HCEC 1CT (cell line): ENCODE results near the gene ZNF691.
A peak's percentile ranks its signal among the peaks of the same experiment; 100 is the strongest.
"Not testable (repeated sequence)": the region's sequence is repeated elsewhere in the genome, so short reads cannot be mapped to it uniquely, and the experiment has no call there.

Experiments used
- DNase-seq: peaks from one replicate; pipeline ENCODE4 v3.0.0-alpha.2; 2017

Gene ZNF691

DNA sequence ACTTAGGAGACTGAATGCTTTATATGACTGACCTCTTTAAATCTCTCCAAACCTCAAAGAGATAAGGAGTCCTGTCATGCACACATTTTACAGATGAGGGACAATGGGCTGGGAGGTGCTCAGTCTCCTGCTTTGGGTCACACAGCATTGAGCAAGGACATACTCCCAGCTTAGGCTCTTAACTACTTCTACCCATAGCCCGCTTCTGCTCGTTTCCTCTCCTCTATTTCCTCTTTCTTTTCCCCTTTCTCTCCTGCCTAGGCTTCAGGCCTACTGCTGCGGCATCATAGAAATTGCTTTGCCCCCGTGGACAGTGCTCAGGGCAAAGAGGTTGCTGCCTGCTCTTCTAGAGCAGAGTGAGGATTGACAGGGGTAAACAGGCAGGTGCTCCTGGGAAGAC is 12.4 kb upstream of the ZNF691 start:
- no peak for DNase-seq

DNA sequence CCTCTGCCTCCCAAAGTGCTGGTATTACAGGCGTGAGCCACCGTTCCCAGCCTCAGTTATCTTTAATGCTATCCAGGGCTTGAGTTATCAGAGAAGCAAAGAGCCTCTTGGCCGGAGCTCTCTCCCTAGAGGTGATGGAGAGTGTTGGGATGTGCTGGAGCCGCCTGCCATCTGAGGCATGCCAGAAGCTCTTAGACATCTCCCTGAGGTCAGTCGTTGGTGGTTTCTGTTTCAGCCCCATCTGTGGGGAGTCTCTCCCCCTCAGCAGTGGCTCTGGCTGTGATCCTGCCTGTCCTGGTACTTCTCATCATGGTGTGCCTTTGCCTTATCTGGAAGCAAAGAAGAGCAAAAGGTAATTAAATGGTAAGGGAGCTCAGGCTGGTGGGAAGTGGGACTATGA is 11.6 kb upstream of the ZNF691 start:
- DNase-seq = no peak

DNA sequence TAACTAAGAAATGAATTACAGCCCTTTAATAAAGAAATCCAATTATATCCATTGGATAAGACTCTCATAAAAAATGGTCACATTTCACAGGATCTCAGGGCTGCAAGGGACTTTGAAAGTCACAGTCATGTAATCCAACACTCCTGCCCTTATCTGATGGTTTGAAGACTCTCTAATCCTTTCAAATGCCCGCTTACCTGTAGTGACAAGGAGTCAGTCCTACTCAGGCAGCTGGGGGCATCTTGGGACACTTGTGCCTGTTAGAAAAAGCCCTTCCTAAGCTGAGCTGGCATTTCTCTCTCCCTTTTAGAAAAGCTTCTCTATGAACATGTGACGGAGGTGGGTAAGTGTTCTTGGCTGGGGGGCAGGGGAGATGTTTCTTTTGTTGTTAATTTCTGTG is 11.0 kb upstream of the ZNF691 start:
- no peak for DNase-seq

DNA sequence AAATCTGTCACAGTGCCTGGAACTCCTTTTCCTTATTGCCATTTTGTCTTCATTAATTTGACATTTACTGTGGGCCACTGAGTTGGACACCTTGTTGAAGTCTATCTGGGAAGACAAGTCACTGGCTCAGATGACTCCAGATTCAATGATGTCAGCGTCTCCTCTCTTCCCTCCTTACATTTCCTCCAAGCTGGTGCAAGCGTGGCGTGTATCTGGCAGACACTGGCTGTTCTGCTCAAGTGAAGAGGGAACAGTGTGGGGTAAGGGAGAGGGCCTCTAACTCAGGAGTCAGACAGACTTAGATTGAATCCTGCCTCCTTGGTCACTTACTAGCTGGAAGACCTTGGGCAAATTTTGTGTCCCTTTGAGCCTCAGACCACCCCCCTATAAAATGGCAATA is 8.7 kb upstream of the ZNF691 start:
- DNase-seq = no peak

DNA sequence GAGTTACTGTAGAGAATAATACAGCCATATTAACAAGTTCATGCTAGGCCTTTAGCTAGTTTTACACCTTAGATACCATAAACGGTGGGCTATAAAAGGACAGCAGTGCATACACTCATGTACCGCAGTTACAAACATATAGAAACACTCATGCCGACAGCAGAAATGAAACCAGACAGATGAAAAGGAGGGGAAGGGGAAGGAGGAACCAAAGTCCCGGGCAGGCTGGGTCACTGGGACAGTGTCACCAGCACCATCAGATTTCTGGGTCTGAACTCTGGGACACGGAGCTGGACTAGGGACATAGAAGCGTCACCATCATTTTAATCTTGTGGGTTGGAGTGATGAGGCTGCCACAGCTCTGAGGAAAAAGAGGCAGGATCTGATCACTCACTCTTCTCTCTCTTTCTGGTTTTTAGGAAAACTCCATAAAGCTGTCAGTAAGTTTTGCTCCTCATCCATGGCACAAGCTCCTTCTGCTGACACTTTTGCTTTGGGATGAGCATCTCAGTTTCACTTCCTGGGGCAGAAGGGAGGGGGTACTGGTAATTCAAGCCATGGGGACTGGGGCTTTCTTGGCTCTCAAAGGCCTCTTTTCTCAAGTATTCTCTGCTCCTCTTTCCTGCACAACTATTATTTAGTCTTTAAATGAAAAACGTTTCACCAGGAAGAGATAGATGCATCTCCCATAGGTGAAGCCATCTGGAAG is 7.8 kb upstream of the ZNF691 start:
- DNase-seq = no peak

DNA sequence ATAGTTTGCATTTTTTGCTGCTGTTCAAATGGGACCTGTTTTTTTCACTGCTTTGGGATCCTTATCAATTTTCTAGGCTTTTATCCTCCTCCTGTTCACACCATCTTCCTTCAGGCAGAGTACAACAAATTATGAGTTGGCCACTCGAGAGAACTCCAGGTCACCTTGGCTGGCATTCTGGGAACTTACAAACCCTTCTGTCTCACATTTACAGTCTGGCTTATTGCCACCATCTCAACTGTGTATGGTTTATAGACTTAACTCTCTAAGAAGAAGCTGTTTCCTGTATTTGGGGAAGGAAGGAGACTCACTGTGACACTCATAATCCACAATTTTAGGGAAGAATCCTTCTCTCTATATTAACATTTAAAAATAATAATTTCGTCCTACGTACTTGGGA is 5.4 kb upstream of the ZNF691 start:
- DNase-seq = no peak

DNA sequence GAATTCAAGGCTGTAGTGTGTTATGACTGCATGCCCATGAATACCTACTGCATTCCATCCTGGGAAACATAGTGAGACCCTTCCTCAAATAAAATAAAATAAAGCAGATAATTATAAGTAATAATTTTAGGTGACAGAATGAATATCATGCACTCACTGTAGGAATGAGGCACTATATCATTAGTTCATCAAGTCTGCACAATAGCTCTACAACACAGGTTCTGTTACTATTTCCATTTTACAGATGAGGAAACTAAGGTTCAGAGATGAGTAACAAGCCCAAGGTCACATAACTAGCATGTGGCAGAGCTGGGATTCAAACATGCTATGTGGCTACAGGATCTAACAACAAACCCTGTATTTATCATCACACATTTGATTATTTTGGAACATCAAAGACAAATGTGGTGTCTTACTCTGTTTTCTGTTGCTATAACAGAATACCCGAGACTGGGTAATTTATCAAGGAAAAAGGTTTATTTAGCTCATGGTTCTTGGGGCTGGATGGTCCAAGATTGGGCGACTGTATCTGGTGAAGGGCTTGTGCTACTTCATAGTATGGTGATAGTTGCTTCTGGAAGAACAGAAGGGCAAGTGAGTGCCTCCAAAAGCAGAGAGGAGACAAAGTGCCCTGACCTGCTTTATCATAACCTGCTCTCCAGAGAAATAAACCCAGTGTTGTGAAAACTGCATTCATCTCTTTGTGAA is 4.8 kb upstream of the ZNF691 start:
- DNase-seq = no peak

DNA sequence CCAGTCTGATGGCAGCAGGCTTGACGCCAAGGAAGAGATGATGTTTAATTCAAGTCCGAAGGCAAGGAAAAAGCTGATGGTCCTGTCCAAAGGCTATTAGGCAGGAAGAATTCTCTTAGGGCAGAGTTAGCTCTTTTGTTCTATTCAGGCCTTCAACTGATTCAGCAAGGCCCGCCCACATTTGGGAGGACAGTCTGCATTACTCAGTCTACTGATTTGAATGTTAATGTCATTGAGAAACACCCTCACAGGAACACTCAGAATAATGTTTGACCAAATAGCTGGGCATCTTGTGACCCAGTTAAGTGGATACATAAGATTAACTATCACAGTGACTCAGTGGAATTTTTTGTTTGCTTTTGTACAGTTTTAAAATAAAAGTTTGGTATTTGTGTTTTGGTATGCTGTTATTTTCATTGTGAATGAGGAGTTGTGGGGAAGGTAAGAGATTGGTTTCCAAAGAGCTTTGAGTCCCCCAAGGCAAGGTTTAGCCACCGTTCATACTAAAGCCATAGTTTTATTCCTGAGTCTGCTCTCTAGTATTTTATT is 1.7 kb upstream of the ZNF691 start:
- DNase-seq = peak; percentile 31

DNA sequence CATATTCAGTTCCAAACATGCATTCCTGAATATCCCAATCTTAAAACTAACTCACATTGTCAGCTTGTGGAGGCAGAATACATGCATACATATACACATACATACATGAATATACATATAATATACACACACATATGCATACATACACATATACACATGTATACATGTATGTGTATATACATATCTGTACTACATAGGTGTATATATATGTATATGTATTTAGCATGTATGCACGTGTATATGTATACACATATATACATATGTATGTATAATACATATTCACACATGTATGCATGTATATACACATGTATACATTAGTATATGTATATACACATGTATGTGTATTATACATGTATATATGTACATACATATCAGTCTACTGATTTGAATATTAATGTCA is 1.2 kb upstream of the ZNF691 start:
- DNase-seq = no peak

DNA sequence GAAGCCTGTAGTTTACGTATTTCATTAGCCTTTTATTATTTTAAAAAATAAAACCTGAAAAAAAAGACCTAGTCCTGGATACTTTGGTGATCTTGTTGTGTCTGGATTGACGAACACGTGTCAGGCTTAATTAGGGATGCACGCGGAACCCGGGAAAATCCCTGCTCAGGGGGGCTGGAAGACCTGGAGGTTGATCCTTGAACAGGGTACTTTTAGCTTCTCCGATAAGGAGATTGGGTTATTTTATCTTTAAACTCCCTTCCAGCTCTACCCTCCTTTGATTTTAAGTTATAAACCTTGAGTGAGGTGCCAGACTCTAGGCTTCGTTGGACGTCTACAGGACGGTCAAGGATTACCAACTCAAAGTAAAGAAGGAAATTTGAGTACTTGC is 552 bp upstream of the ZNF691 start:
- no peak for DNase-seq

DNA sequence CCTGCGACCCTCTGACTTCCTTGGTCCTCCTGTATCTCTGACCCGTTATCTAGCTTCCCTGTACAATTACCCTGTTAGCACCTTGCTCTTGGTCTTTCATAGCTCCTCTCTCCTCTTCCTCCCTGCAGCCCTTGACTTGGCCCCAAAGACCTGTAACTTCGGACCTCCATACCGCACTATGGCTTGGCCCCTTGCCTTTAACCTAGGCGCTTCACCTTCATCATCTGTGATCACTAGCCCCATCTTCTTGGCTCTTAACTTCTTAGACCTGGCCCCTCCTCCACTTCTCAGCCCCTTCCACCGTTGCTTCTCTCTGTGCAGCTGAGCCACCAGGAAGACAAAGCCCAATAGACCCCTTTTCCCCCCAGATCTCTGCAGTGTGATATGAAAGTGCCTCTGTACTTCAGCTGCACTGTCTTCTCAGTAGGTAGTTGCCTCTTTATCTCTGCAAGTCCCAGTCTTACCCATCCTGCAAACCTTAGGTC is 740 bp downstream of the ZNF691 start:
- no peak for DNase-seq

DNA sequence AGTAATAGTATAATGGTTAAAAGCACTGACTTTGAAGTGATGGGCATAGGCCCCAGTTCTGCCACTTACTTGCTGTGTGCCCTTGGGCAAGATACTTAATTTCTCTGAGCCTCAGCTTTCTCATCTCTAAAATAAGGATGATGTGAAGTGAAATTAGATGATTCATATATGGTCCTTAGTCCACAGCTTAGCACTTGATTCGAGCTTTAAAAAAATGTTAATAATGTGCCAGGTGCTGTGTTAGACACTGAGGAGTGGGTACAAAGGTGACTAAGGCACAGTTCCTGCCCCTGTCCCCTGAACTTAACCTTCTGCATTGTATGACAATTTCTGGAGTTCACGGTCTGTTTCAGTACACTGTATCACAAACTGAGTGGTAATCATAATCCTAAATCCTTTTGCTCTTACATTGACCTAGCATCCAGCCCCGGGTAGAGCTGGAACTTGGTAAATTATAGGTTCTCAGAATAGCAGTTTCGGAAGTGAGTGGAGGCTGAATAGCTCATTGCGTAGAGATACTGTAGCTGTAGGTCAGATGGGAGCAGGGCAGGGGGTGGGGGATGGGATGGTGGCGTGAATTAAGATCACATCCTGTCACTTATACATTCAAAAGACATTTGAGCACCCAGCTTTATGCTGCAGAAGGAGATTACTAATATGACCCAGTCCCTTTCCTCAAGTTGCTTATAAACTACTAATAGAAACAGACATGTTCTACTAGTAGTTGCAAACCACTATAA is 1.5 kb downstream of the ZNF691 start:
- DNase-seq = no peak

DNA sequence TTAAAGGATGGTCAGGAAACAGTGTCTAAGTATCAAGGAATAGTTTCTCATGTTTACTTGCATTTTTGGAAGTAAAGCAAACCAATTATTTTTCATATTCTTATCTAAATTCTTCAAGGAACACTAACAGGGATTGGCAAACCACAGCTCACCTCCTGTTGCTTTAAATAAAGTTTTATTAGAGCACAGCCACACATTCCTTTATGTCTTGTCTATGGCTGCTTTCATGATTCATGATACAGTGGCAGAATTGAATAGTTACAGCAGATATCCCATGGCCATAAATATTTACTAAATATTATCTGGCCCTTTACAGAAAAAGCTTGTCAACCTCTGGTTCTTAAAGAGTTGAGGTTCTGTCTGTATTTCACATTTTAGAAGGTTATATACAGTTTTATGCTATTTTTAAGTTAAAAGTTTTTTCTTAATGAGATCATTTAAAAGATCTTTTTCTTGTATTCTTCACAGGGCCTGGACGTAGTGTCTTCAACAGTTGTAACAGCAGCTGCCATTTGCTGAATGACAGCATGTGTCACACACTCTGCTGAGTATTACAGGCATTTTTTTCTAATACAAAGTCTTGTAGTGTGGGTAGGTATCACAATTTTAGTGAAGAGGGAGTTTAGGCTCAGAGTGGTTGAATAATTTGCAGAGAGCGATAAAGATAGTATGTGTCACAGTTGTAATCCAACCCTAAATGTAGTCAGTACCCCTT is 2.6 kb downstream of the ZNF691 start:
- DNase-seq = no peak

DNA sequence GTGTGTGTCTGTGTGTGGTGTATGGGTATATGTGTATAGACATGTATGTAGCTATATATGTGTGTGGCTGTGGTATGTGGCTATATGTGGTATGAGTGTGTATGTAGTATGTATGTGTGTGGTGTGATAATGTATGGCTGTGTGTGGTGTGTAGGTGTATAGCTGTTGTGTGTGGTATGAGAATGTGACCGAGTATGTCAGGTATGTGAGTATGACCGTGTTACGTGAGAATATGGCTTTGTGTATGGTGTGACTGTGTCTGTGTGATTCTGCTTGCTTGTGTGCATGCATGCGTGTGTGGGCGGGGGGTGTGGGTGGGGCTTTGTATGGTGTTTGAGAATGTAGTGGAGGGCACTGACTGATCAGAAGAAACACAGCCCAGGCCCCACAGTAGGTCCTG is 3.5 kb downstream of the ZNF691 start:
- DNase-seq = no peak

DNA sequence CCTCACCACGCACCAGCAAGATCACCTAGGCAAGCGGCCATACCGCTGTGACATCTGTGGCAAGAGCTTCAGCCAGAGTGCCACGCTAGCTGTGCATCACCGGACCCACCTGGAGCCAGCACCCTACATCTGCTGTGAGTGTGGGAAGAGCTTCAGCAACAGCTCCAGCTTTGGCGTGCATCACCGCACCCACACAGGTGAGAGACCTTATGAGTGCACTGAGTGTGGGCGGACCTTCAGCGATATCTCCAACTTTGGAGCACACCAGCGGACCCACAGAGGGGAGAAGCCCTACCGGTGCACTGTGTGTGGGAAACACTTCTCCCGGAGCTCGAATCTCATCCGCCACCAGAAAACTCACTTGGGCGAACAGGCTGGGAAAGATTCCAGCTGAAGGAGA is 5.0 kb downstream of the ZNF691 start:
- DNase-seq = no peak

DNA sequence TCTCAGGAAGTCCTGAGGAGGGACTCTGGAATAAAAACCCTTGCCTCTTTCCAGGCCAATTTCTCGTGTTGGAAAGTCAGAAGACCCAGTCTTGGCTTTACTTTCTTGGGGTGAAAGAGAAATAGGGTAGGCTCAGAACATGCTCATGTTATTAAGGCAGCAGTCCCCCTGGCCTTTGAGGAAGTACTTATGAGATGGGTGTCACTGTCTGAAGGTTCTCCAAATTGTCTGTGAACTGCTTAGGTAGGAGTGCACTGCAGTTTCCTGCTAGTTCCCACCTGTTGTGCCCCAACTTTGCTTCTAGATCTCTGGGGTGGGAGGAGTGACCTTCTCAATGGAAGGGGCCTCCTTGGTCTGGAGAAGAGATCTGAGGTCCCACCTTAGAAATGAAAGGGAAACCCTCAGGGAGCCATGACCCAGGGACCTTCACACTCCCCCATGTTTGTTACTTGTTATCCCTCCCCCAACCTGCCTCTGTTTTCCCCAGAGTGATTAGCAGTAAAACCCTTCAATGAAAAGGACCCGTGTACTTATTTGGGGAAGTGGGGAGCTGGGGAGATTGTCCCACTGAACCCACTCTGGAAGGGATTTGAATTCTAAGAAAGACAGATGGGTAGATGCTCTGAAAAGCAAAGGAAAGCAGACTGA is 5.7 kb downstream of the ZNF691 start:
- no peak for DNase-seq

DNA sequence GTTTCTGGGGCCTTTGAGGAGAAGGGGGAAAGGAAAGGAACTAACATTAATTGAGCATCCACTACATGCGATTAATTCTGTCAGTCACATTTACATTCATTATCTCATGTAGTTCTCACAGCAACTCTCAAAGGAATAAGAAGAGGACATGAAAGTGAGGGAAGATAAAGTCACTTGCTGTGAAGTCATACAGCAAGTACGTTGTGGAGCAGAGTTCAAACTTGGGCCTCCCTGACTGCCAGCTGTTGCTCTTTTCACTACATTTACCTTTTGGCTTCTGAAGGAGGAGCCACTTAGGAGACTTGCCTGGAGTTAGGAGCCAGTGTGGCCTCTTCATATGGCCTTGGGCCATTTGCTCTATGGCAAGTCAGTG is 6.2 kb downstream of the ZNF691 start:
- DNase-seq = no peak

DNA sequence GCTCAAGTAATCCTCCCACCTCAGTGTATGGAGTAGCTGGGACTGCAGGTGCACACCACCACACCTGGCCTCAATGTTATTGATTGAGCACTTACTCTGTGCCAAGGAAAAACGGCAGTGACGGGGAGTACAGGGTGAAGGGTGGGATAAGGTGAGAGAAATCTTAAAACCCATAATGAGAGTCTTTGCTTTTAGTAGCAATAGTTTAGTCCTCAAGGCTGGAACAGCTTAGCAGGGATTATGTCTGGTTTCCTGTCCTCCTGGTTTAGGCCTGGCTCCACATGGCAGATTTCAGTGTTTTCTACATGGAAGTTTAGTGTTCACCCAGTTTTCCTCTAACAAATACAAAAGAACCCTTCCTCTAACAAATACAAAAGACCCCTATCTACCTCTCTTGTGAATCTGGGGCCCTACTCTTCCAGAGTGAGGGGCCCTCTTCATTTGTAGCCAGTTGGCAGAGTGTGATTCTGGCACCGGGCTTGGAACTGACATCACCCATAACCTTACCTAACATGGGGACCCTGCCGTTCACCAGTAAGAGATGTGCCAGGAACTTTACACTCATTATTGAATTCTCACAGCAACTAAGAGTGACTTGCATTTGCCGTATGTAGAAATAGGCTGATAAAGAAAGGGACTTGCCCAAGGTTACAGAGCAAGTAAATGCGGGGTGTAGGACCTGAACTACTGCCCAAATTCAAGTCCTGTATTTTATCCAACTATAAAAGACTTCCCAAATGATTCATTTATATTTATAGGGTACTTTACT is 6.9 kb downstream of the ZNF691 start:
- DNase-seq = no peak

DNA sequence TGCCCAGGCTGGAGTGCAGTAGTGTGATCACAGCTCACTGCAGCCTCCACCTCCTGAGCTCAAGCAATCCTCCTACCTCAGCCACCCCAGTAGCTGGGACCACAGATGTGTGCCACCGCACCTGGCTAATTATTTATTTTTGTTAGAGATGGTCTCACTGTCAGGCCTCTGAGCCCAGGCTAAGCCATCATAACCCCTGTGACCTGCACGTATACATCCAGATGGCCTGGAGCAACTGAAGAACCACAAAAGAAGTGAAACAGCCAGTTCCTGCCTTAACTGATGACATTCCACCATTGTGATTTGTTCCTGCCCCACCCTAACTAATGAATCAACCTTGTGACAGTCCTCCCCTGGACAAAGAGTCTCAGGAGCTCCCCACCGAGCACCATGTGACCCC is 10.1 kb downstream of the ZNF691 start:
- DNase-seq = not testable (repeated sequence)

DNA sequence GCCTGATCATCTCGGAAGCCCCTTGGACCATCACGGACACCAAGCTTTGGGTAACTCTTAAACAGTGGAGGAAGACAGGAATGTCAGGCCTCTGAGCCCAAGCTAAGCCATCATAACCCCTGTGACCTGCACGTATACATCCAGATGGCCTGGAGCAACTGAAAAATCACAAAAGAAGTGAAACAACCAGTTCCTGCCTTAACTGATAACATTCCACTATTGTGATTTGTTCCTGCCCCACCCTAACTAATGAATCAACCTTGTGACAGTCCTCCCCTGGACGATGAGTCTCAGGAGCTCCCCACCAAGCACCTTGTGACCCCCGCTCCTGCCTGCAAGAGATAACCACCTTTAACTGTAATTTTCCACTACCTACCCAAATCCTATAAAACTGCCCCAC is 13.0 kb downstream of the ZNF691 start:
- not testable (repeated sequence) for DNase-seq

DNA sequence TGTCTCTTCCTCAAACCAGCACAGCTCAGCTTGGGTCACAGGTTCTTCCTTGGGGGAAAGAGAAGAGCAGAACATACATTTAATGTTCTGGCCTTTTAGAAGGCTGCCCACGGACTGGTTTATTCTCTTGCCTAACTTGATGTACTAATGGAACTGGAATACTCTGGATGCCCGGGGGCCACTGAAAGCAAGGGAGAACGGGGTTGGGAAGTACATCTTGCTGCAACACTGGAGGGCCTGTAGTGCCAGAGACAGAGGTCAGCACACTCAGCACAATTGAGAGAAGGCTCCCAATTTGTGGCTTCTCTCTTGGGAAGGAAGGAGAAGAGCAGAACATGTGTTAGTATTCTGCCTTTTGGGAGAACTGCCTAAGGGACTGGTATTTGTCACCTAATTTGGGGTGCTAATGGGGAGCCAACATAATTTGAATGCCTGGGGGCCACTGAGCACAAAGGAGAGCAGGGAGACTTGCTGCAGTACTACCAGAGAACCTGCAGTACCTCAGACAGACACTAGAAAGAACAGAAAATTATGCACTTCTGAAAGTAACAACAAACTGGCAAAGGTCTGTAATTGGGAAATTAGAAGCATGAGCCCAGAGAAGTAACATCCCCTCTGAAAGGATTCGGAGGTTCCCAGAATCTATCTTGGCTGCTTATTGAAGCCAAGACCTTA is 14.1 kb downstream of the ZNF691 start:
- no peak for DNase-seq
